ENCODE results near the gene FARS2. TPM values are rescaled to one million over a fixed set of nuclear protein-coding genes. Genes with fewer than 3 reads are reported as not detected.

Gene FARS2
- total and polyA plus RNA-seq, 2 donors (not counting 3 experiments of a cell fraction or from before 2014, with no cell fraction given) = 20.2 to 20.5 TPM

DNA sequence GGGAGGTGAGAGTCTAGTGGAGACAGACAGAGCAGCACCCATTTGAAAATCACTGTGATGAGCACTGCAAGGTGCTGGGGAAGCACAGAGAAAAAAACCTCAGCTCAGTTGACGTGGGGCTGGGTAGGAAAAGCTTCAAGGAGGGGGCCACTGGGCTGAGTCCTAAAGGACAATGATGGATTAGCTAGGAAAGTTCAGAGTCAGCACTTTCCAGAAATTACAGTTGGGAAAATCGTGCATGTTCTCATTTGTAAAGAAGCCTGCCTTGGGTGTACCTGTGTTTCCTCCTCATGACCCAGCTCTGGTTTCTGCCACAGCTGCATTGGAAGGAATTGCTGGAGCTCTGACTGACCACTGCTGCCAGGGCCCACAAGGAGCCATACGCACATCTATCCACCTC, 221.3 kb downstream of the FARS2 start:
- ChIA-PET POLR2A (no interaction called here), CTCF (interaction anchor here (1.0 to 5.4 kb wide), 4 partner anchors 10 to 27 kb away, joined by 3 to 44 read pairs (median 4); no protein-coding TSS in a partner anchor)
- FAIRE-seq (no peak), DNase-seq (ENCODE audit: low read depth, low spot score) (no peak)
- Histone ChIP-seq H3K79me2 (ENCODE audit: control insufficient read depth, insufficient read depth, low read length) (no peaks in the 10 kb centered on the region), H2AFZ (ENCODE audit: low read depth, low read length) (no peak overlapping the region), H3K27me3 (ENCODE audit: control insufficient read depth in 2 of 2, insufficient read depth in 2 of 2, low read length in 2 of 2) (no peaks in the 10 kb centered on the region), H3K27ac (ENCODE audit: insufficient read depth, low read depth, low read length) (no peak overlapping the region), H3K4me2 (ENCODE audit: insufficient read depth, low read length) (no peak overlapping the region), H3K9ac (replicated peaks; ENCODE audit: extremely low read depth, insufficient read depth, low read length) (no peak overlapping the region), H4K20me1 (replicated peaks; ENCODE audit: control insufficient read depth, extremely low read depth, insufficient read depth, low read length) (no peaks in the 10 kb centered on the region), H3K4me3 (replicated peaks in 1 of 3; ENCODE audit: insufficient read depth in 1 of 3, low read depth in 1 of 3, low read length in 3 of 3) (no peak overlapping the region), H3K36me3 (ENCODE audit: control insufficient read depth in 2 of 2, extremely low read depth in 1 of 2, insufficient read depth in 2 of 2, low read length in 2 of 2) (no peaks in the 10 kb centered on the region), H3K9me3 (replicated peaks; ENCODE audit: control insufficient read depth, insufficient read depth, low read length) (no peaks in the 10 kb centered on the region), H3K9me1 (replicated peaks; ENCODE audit: control insufficient read depth, extremely low read depth, insufficient read depth, low read length) (no peaks in the 10 kb centered on the region), H3K4me1 (ENCODE audit: control insufficient read depth, extremely low read depth, insufficient read depth, low read length) (no peaks in the 10 kb centered on the region)
- no TSS peak for BruUV-seq (replicated peaks)
- intact Hi-C loops (cut with micrococcal nuclease) (no loop called here), dilution Hi-C loops (cut with MboI; ENCODE audit: extremely low pct_ligation_motif_present, low sequenced_read_pairs) (no loop called here)
- TF ChIP-seq JUN (IDR thresholded peaks at IDR 0.05; ENCODE audit: borderline replicate concordance, insufficient read depth, insufficient read length, low read depth) (no peak), FOS (IDR thresholded peaks at IDR 0.05; ENCODE audit: borderline replicate concordance, insufficient read depth, low read length) (no peak), GATA2 (IDR thresholded peaks at IDR 0.05; ENCODE audit: insufficient read depth, insufficient read length, low read depth, low read length) (no peak), POLR2A (IDR thresholded peaks at IDR 0.05; ENCODE audit: low read depth, low read length) (no peak), POLR2AphosphoS5 (IDR thresholded peaks at IDR 0.05; ENCODE audit: insufficient read depth, low read depth, low read length) (no peak), EZH2 (IDR thresholded peaks at IDR 0.05; ENCODE audit: borderline replicate concordance, low read depth, low read length, severe bottlenecking) (no peak), MYC (IDR thresholded peaks at IDR 0.05; ENCODE audit: low read depth, low read length) (no peak)
- TF ChIP-seq, protein P1, sequence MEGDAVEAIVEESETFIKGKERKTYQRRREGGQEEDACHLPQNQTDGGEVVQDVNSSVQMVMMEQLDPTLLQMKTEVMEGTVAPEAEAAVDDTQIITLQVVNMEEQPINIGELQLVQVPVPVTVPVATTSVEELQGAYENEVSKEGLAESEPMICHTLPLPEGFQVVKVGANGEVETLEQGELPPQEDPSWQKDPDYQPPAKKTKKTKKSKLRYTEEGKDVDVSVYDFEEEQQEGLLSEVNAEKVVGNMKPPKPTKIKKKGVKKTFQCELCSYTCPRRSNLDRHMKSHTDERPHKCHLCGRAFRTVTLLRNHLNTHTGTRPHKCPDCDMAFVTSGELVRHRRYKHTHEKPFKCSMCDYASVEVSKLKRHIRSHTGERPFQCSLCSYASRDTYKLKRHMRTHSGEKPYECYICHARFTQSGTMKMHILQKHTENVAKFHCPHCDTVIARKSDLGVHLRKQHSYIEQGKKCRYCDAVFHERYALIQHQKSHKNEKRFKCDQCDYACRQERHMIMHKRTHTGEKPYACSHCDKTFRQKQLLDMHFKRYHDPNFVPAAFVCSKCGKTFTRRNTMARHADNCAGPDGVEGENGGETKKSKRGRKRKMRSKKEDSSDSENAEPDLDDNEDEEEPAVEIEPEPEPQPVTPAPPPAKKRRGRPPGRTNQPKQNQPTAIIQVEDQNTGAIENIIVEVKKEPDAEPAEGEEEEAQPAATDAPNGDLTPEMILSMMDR (IDR thresholded peaks at IDR 0.05; ENCODE audit: extremely low read depth in 1 of 2, insufficient read depth in 1 of 2, low read depth in 1 of 2, low read length in 2 of 2) = no peak
- TF ChIP-seq, protein P2, sequence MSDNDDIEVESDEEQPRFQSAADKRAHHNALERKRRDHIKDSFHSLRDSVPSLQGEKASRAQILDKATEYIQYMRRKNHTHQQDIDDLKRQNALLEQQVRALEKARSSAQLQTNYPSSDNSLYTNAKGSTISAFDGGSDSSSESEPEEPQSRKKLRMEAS (IDR thresholded peaks at IDR 0.05; ENCODE audit: insufficient read depth, insufficient read length) = no peak
